ENCODE results near the gene UGGT2.
"Not testable (repeated sequence)": the region's sequence is repeated elsewhere in the genome, so short reads cannot be mapped to it uniquely, and the experiment has no call there.

The UGGT2 gene

GRCh38 chr13:96053003-96053703 lies at the start of gene UGGT2:
Gene UGGT2 (minus strand): TSS chr13:96053401. CDS start chr13:96053312, 89 bp downstream.
- no peak for DNase-seq (ENCODE audit: low read depth in 2 of 2)

GRCh38 chr13:96100457-96101220 lies 47.4 kb upstream of the UGGT2 start:
- no peak for DNase-seq (ENCODE audit: low read depth in 2 of 2)

- no peak for DNase-seq (ENCODE audit: low read depth in 2 of 2)
Observed at GRCh38 chr13:96093296-96094006, 40.2 kb upstream of the UGGT2 start.

GRCh38 chr13:96091164-96092117 lies 38.2 kb upstream of the UGGT2 start:
- DNase-seq (ENCODE audit: low read depth in 2 of 2), result no peak

- DNase-seq (ENCODE audit: low read depth in 2 of 2), result no peak
Observed at GRCh38 chr13:96090240-96091101, 37.3 kb upstream of the UGGT2 start.

GRCh38 chr13:96089749-96090239 lies 36.6 kb upstream of the UGGT2 start, which contains the start of gene HS6ST3:
Gene HS6ST3 (plus strand): TSS chr13:96090107.
- no peak for DNase-seq (ENCODE audit: low read depth in 2 of 2)

- no peak for DNase-seq (ENCODE audit: low read depth in 2 of 2)
Observed at GRCh38 chr13:96089139-96089538, 35.9 kb upstream of the UGGT2 start.

- DNase-seq (ENCODE audit: low read depth in 2 of 2), result no peak
Observed at GRCh38 chr13:96086736-96087135, 33.5 kb upstream of the UGGT2 start.

GRCh38 chr13:96082640-96083039 lies 29.4 kb upstream of the UGGT2 start:
- no peak for DNase-seq (ENCODE audit: low read depth in 2 of 2)

GRCh38 chr13:96081888-96082287 lies 28.7 kb upstream of the UGGT2 start:
- no peak for DNase-seq (ENCODE audit: low read depth in 2 of 2)

GRCh38 chr13:96080676-96081075 lies 27.5 kb upstream of the UGGT2 start:
- DNase-seq (ENCODE audit: low read depth in 2 of 2), result no peak

- DNase-seq (ENCODE audit: low read depth in 2 of 2), result no peak
Observed at GRCh38 chr13:96075953-96076543, 22.8 kb upstream of the UGGT2 start.

GRCh38 chr13:96072392-96072791 lies 19.2 kb upstream of the UGGT2 start:
- no peak for DNase-seq (ENCODE audit: low read depth in 2 of 2)

GRCh38 chr13:96071504-96071903 lies 18.3 kb upstream of the UGGT2 start:
- DNase-seq (ENCODE audit: low read depth in 2 of 2), result no peak

GRCh38 chr13:96068729-96069128 lies 15.5 kb upstream of the UGGT2 start:
- no peak for DNase-seq (ENCODE audit: low read depth in 2 of 2)

- DNase-seq (ENCODE audit: low read depth in 2 of 2), result no peak
Observed at GRCh38 chr13:96065849-96066248, 12.6 kb upstream of the UGGT2 start.

- DNase-seq (ENCODE audit: low read depth in 2 of 2), result no peak
Observed at GRCh38 chr13:96052656-96053002, 572 bp downstream of the UGGT2 start.

GRCh38 chr13:96051946-96052345 lies 1.3 kb downstream of the UGGT2 start:
- not testable (repeated sequence) for DNase-seq (ENCODE audit: low read depth in 2 of 2)

GRCh38 chr13:96051491-96051890 lies 1.7 kb downstream of the UGGT2 start:
- DNase-seq (ENCODE audit: low read depth in 2 of 2), result not testable (repeated sequence)

GRCh38 chr13:96050955-96051354 lies 2.2 kb downstream of the UGGT2 start:
- DNase-seq (ENCODE audit: low read depth in 2 of 2), result not testable (repeated sequence)
